IPS DF 6.9 (cell line): ENCODE data around the gene CNEP1R1.

ENCODE experiments used
- DNase-seq: peaks from one replicate; pipeline ENCODE4 v3.0.0-alpha.2; 2013; ENCODE audit warnings: low read depth, low spot score
- H3K27ac ChIP-seq: one replicate; pipeline ENCODE4 v1.5.1; 2013; ENCODE audit warnings: low read length, control low read depth
- H3K27me3 ChIP-seq: 2 replicates; pipeline ENCODE4 v1.6.1; 2013; ENCODE audit warnings: mild to moderate bottlenecking, low read length; ENCODE audit not compliant: control insufficient read depth, insufficient read depth
- H3K36me3 ChIP-seq: 2 replicates; pipeline ENCODE4 v1.6.1; 2013; ENCODE audit warnings: low read length; ENCODE audit not compliant: control insufficient read depth, insufficient read depth
- H3K4me1 ChIP-seq: 2 replicates; pipeline ENCODE4 v1.6.1; 2013; ENCODE audit warnings: low read length; ENCODE audit not compliant: control insufficient read depth, insufficient read depth
- H3K4me3 ChIP-seq: 2 replicates; pipeline ENCODE4 v1.5.1; 2013; ENCODE audit warnings: mild to moderate bottlenecking, low read length
- H3K9me3 ChIP-seq: 2 replicates; pipeline ENCODE4 v1.6.1; 2013; ENCODE audit warnings: low read length, inconsistent platforms; ENCODE audit not compliant: control insufficient read depth, insufficient read depth
- WGBS: extraction: QIAGEN DNeasy Blood & Tissue Kit; methylation state at CpG from one replicate; pipeline ENCODE4 v1.1.7; 2013; ENCODE audit warnings: mixed read lengths, missing lambda C conversion rate; ENCODE audit not compliant: insufficient read length, insufficient coverage; 5-methylcytosine and 5-hydroxymethylcytosine counted together

CNEP1R1 gene

GRCh38 chr16:50072730-50073129 is 47.7 kb downstream of the CNEP1R1 start:
- Histone ChIP-seq H3K36me3 (no peaks in the 10 kb centered on the region; the same call in 1 of the 2 replicates), H3K27me3 (no peaks in the 10 kb centered on the region), H3K27ac (no peak overlapping the region), H3K4me3 (no peak overlapping the region), H3K9me3 (no peaks in the 10 kb centered on the region), H3K4me1 (no peaks in the 10 kb centered on the region)
- DNase-seq = no peak
- no CpG with 5 or more reads among the region's 5 CpGs for WGBS

- no peaks in the 10 kb centered on the region for H3K9me3 ChIP-seq
- no peak overlapping the region for H3K4me3 ChIP-seq
- no CpG with 5 or more reads among the region's 9 CpGs for WGBS
- H3K27me3 ChIP-seq = no peaks in the 10 kb centered on the region
- H3K27ac ChIP-seq = no peak overlapping the region
- DNase-seq = no peak
- H3K36me3 ChIP-seq = peaks cover 2% of the 10 kb centered on the region; the same call in 1 of the 2 replicates
- H3K4me1 ChIP-seq = no peaks in the 10 kb centered on the region
These were observed 54.5 kb downstream of the CNEP1R1 start for GRCh38 chr16:50079397-50080140.

GRCh38 chr16:50081428-50082018 is 56.5 kb downstream of the CNEP1R1 start:
- Histone ChIP-seq H3K9me3 (no peaks in the 10 kb centered on the region), H3K4me3 (no peak overlapping the region), H3K27me3 (no peaks in the 10 kb centered on the region), H3K36me3 (peaks cover 2% of the 10 kb centered on the region; the same call in 1 of the 2 replicates), H3K4me1 (no peaks in the 10 kb centered on the region), H3K27ac (no peak overlapping the region)
- WGBS = 100% methylated on average over 2 of the region's 7 CpGs
- no peak for DNase-seq

GRCh38 chr16:50083996-50084395 is 59.0 kb downstream of the CNEP1R1 start:
- H3K4me1 ChIP-seq = no peaks in the 10 kb centered on the region
- H3K4me3 ChIP-seq = no peak overlapping the region
- H3K9me3 ChIP-seq = no peaks in the 10 kb centered on the region
- H3K27me3 ChIP-seq = no peaks in the 10 kb centered on the region
- no peak for DNase-seq
- no CpG with 5 or more reads among the region's 8 CpGs for WGBS
- H3K27ac ChIP-seq = no peak overlapping the region
- peaks cover 11% of the 10 kb centered on the region; the same call in 1 of the 2 replicates for H3K36me3 ChIP-seq

- no peak overlapping the region for H3K27ac ChIP-seq
- WGBS = 100% methylated on average over 3 of the region's 6 CpGs
- no peak overlapping the region for H3K4me3 ChIP-seq
- H3K4me1 ChIP-seq = no peaks in the 10 kb centered on the region
- peaks cover 10% of the 10 kb centered on the region; the same call in 1 of the 2 replicates for H3K36me3 ChIP-seq
- H3K27me3 ChIP-seq = no peaks in the 10 kb centered on the region
- no peak for DNase-seq
- H3K9me3 ChIP-seq = no peaks in the 10 kb centered on the region
These were observed 61.2 kb downstream of the CNEP1R1 start for GRCh38 chr16:50086176-50086575.
